SH-SY5Y (cell line): ENCODE measurements around the gene CDCA7.

Experiments
- GATA2 ChIP-seq: IDR thresholded peaks from 2 replicates; pipeline ENCODE4 v1.6.1; 2011; ENCODE audit warnings: mild to moderate bottlenecking, low read depth, low read length
- GATA3 ChIP-seq: IDR thresholded peaks from 2 replicates; pipeline ENCODE4 v1.6.1; 2011; ENCODE audit warnings: low read depth, mild to moderate bottlenecking, low read length, moderate library complexity

CDCA7 gene

GRCh38 chr2:173354582-173355131, at the start of gene CDCA7:
Gene CDCA7 (plus strand): TSS chr2:173354872. CDS start chr2:173354964, 92 bp downstream.
- TF ChIP-seq GATA3, result no peak
- TF ChIP-seq GATA2, result no peak; the same call in 1 of the 2 replicates

GRCh38 chr2:173305303-173305702, 49.4 kb upstream of the CDCA7 start:
- TF ChIP-seq GATA2 (no peak), GATA3 (no peak)

GRCh38 chr2:173307293-173307692, 47.4 kb upstream of the CDCA7 start:
- TF ChIP-seq GATA2 (no peak), GATA3 (no peak)

GRCh38 chr2:173311844-173312606, 42.6 kb upstream of the CDCA7 start:
- TF ChIP-seq GATA2 (no peak), GATA3 (no peak)

- TF ChIP-seq GATA2 (no peak), GATA3 (no peak)
Measured at GRCh38 chr2:173323371-173323770, 31.3 kb upstream of the CDCA7 start.

GRCh38 chr2:173326806-173327205, 27.9 kb upstream of the CDCA7 start:
- TF ChIP-seq GATA3 (no peak), GATA2 (no peak)

- no peak for TF ChIP-seq GATA3
- TF ChIP-seq GATA2, result no peak
Measured at GRCh38 chr2:173327421-173327820, 27.3 kb upstream of the CDCA7 start.

GRCh38 chr2:173339807-173340206, 14.9 kb upstream of the CDCA7 start:
- TF ChIP-seq GATA2 (no peak), GATA3 (no peak)

GRCh38 chr2:173343921-173344320, 10.8 kb upstream of the CDCA7 start:
- TF ChIP-seq GATA2, result no peak
- no peak for TF ChIP-seq GATA3

- TF ChIP-seq GATA2, result no peak
- no peak for TF ChIP-seq GATA3
Measured at GRCh38 chr2:173346035-173346434, 8.6 kb upstream of the CDCA7 start.

GRCh38 chr2:173347305-173348168, 7.1 kb upstream of the CDCA7 start:
- TF ChIP-seq GATA3, result no peak
- no peak for TF ChIP-seq GATA2

GRCh38 chr2:173349287-173349686, 5.4 kb upstream of the CDCA7 start:
- TF ChIP-seq GATA2, result no peak
- TF ChIP-seq GATA3, result no peak

- TF ChIP-seq GATA2, result no peak
- no peak for TF ChIP-seq GATA3
Measured at GRCh38 chr2:173350383-173350782, 4.3 kb upstream of the CDCA7 start.

- TF ChIP-seq GATA3 (no peak), GATA2 (no peak)
Measured at GRCh38 chr2:173351879-173352278, 2.8 kb upstream of the CDCA7 start.
